ENCODE measurements around the gene RMRP. TPM values are rescaled to one million over a fixed set of nuclear protein-coding genes. Genes with fewer than 3 reads are reported as not detected.
"Not testable (repeated sequence)": the region's sequence is repeated elsewhere in the genome, so short reads cannot be mapped to it uniquely, and the experiment has no call there.

The RMRP gene
- total RNA-seq, 1 donor from 2014 or later, result 133,388 TPM

DNA sequence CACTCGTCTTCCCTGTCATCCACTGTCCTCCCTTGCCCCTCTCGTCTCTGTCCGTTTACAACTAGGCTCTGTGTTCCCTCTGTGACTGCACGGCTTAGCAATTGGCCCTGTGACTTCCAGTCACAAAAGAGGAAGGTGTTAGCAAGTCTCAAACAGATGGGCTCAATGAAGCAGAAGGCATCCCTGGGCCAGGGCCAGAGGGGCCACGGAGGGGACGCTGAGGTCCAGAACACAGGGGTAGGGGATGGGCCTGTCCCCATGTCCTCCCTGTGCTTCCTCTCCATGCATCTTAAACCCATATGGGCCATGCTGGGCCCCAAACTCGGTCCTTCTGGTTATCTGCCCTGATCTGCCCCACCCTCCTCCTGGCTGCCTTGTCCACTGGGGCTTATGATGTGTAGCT lies 39.5 kb downstream of the RMRP start, which contains the start of gene CD72:
TSS of gene CD72 (minus strand) at position 89 of the 403 bp plus-strand sequence. CDS start 110 bp downstream, outside the sequence.
- DNase-seq (ENCODE audit: low spot score in 2 of 2) (no peak), FAIRE-seq (no peak)

DNA sequence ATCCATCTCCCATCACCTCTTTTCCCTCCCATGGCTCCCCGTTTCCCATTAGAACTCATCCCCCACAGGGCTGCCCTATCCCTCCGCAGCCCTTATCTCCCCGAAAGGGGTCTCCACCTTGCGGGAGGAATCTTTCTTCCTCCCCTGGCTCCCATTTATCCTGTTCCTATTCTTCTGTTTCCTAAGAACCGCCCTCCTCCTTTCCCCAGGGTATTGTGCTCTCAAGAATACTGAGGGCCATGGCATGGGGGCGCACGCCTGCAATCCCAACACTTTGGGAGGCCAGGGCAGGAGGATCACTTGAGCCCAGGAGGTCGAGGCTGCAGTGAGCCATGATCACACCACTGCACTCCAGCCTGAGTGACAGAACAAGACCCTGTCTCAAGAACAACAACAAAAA lies 40.3 kb downstream of the RMRP start:
- no peak for DNase-seq (ENCODE audit: low spot score in 2 of 2)

GRCh38 chr9:35616681-35617459 lies 40.9 kb downstream of the RMRP start:
- no peak for FAIRE-seq
- peak in 1 of 2 donors; percentile 71 for DNase-seq (ENCODE audit: low spot score in 2 of 2)

More for the DNA sequence above, 40.3 kb downstream of the RMRP start:
- FAIRE-seq, result no peak

DNA sequence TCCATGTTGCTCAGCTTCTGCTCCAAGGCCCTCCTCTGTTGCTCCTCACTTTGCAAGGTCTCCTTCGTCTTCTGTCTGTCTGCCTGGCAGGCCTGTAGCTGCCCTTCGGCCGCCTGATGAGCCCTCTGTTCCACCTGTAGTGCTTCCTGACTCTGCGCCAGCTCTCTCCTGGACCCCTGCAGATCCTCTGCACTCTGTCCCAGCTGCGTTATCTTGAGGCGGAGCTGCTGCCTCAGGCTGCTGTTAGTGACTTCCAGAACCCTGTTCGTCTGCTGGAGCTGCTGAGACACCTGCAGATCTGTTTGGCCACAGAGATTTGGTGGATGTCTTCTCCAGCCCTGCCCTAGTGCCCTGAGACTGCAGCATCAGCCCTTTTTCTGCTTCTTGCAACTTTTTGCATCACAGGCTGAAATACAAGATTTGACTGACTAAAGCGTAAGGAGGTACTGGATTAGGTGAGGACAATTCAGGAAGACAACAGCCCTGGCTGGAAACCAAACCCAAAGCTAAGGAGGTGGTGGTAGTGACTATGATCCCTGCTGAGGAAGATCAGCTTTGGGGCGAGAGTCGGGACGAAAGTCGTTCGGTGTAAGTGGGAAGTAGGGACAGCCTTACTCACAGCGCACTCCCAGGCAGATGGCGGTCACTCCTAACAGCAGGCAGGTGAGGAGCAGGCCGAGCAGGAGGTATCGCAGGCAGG lies 41.7 kb downstream of the RMRP start:
- no peak for DNase-seq (ENCODE audit: low spot score in 2 of 2)
- FAIRE-seq, result no peak

DNA sequence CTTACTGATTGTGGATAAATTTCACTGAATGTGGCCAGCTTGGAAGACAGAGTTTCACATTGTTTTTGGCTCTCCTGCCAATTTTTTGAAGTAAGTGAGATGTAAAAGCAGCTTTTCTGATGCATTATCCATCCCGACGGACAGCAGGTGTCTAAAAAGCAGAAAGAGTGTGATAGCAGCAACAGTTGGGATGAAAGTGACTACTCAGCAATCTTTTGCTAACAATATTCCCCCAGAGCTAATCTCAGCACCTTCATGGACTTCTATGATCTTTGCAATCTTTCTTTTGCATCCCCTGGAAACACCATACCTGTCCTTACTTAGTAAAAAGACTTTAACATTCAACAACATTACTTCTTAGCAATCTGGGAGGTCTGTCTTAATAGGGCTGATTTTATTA lies 45.0 kb downstream of the RMRP start:
- DNase-seq (ENCODE audit: low spot score in 2 of 2), result no peak
- no peak for FAIRE-seq

DNA sequence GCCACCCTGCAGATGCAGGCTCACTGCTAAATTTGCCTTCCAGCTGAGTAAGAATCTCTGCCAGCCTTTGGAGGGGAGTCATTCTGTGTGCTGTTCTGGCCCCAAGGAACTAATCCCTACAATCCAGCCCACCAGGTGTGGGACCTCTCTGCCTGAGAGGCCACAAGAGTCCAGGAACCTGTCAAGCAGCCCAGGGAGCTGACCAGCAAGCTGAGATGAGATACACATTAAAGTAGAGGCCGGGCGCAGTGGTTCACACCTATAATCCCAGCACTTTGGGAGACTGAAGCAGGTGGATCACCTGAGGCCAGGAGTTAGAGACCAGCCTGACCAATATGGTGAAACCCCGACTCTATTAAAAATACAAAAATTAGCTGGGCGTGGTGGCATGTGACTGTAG lies 45.8 kb downstream of the RMRP start:
- FAIRE-seq; DNase-seq (ENCODE audit: low spot score in 2 of 2): not testable (repeated sequence)

GRCh38 chr9:35611230-35611797 lies 46.5 kb downstream of the RMRP start:
- peak in 1 of 2 donors; percentile 65 for DNase-seq (ENCODE audit: low spot score in 2 of 2)
- FAIRE-seq, result no peak

DNA sequence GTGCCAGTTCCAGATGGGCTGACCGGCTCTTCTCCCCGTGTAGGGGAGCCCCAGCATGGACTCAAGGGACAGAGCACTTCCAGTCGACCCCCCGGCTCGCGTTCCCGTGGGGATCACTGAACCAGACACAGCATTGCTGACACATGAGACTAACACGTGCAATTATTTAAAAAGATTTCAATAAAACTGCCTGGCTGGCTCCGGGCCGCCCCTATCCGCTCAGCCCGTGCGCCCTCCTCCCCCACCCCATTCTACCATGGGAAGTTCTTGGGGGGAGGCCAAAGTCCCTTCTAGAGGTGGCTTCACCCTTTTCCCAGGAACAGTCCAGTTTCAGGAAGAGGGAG lies 48.0 kb downstream of the RMRP start:
- no peak for FAIRE-seq
- no peak for DNase-seq (ENCODE audit: low spot score in 2 of 2)

GRCh38 chr9:35609001-35609819 lies 48.6 kb downstream of the RMRP start:
- no peak for DNase-seq (ENCODE audit: low spot score in 2 of 2)
- FAIRE-seq, result no peak

GRCh38 chr9:35608221-35608620 lies 49.6 kb downstream of the RMRP start:
- DNase-seq (ENCODE audit: low spot score in 2 of 2), result peak in 1 of 2 donors; percentile 19
- no peak for FAIRE-seq

Small RNAs within 50 kb of the gene (small RNA-seq; reads per million reads assigned to genes)
- gene MIR4667 (0.08 reads per million), gene RMRP (not detected), gene RN7SL22P (not detected)

Other genes with a start within 250 kb of the RMRP start
- gene RUSC2, start 167.9 kb downstream of the RMRP start, total RNA-seq, result 50.5 TPM
- 12.2 TPM for gene TESK1, start 52.8 kb downstream of the RMRP start, total RNA-seq
- 0.41 TPM for gene CD72, start 39.6 kb downstream of the RMRP start, total RNA-seq
- not detected for gene SIT1, start 7.1 kb downstream of the RMRP start, total RNA-seq
- 10.6 TPM for gene CCDC107, start 273 bp upstream of the RMRP start, total RNA-seq
- 0.41 TPM for gene ARHGEF39, start 7.2 kb upstream of the RMRP start, total RNA-seq
- 0.82 TPM for gene CA9, start 15.9 kb upstream of the RMRP start, total RNA-seq
- gene TPM2, start 31.9 kb upstream of the RMRP start, total RNA-seq, result 11.0 TPM
- 16.3 TPM for gene TLN1, start 74.2 kb upstream of the RMRP start, total RNA-seq
- 30.6 TPM for gene CREB3, start 74.6 kb upstream of the RMRP start, total RNA-seq
- gene GBA2, start 91.2 kb upstream of the RMRP start, total RNA-seq, result 48.9 TPM
- gene RGP1, start 91.3 kb upstream of the RMRP start, total RNA-seq, result 10.2 TPM
- gene MSMP, start 96.3 kb upstream of the RMRP start, total RNA-seq, result 0.41 TPM
- 11.0 TPM for gene NPR2, start 133.6 kb upstream of the RMRP start, total RNA-seq
- 2.9 TPM for gene SPAG8, start 154.2 kb upstream of the RMRP start, total RNA-seq
- 9.0 TPM for gene HINT2, start 157.0 kb upstream of the RMRP start, total RNA-seq
- not detected for gene FAM221B, start 170.7 kb upstream of the RMRP start, total RNA-seq
- gene TMEM8B, start 171.2 kb upstream of the RMRP start, total RNA-seq, result 4.1 TPM
- gene OR13J1, start 212.4 kb upstream of the RMRP start, total RNA-seq, result not detected
- 0.82 TPM for gene HRCT1, start 248.2 kb upstream of the RMRP start, total RNA-seq